ENCODE results near the gene ZNF74. TPM values are rescaled to one million over a fixed set of nuclear protein-coding genes. Genes with fewer than 3 reads are reported as not detected.
A peak's percentile ranks its signal among the peaks of the same experiment; 100 is the strongest.

Gene ZNF74
- total and polyA plus RNA-seq, 12 donors, result 1.4 to 6.7 (median 4.4) TPM

DNA sequence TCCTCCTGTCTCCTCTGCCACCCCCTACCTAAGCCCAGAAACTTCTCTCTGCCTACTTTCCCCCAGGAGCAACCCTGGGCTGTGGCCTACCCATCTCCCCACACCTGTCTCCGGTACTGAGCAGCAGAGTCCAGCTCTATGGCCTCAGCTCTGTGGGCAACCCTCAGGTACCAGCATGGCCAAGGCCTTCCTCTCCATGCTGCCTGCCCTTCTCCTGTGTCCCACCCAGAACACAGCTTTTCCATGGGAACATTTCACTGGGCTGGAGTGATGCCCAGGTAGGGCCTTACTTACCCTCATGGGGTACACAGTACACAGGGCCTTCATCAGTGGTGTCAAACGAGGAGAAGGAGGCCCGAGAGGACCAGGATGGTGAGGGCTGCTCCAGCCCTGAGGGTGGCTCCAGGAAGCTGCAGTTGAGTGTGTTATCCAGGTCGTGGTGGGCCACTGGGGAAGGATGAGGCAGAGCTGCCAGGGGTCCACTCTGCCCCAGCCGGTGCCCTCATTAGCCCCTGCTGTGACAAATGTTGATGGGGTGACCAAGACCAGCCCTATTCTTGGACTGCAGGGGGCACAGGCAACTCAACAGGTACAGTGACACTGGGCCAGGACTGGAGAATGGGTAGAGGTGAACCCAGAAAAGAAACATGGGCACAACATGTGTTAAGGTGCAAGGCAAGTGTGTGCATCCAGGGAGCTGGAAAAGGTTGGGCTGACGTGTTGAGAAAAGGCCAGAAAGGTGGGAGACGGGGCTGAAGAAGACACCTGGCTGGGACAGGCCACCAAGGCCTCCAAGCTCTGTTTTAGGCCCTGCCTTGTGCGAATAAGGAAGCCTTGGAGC lies 33.4 kb downstream of the ZNF74 start:
- intact Hi-C loops (cut with DNase I), result loop anchor here in 1 of 10 donors (10.0 kb wide), 1 partner anchor 137 kb away; no protein-coding TSS in a partner anchor
- 92 to 97% methylated on average over 8 of the region's 8 CpGs for WGBS, 2 donors
- H3K36me3 ChIP-seq, result peaks cover 0 to 53% (median 3%) of the 10 kb centered on the region in 9 donors
- H3K4me1 ChIP-seq, result peaks cover 18 to 53% (median 30%) of the 10 kb centered on the region in 9 donors
- ATAC-seq, result no peak
- no peak for TF ChIP-seq CTCF (IDR thresholded peaks at IDR 0.05)
- DNase-seq, result no peak
- no peak overlapping the region for H3K4me3 ChIP-seq
- peaks cover 0 to 83% (median 15%) of the 10 kb centered on the region in 7 donors for H3K27me3 ChIP-seq
- no peaks in the 10 kb centered on the region for H3K9me3 ChIP-seq
- H3K27ac ChIP-seq, result no peak overlapping the region

DNA sequence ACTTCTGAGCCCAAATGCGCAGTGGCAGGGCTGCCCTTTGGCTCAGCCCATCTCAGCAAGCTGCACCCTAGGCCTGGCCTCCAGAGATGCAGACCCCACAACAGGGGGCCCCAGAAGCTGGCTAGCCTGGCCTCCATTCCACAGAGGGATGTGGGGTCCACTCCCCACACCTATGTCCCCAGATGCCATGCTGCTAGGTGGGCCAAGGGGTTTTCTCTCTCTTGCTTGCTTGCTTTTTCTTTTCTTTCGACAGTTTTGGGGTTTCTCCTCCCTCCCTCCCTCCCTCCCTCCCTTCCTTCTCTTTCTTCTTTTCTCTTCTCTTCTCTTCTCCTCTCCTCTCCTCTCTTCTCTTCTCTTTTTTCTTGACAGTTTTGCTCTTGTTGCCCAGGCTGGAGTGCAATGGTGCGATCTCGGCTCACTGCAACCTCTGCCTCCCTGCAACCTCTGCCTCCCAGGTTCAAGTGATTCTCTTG lies 34.0 kb downstream of the ZNF74 start:
- peaks cover 0 to 53% (median 3%) of the 10 kb centered on the region in 9 donors for H3K36me3 ChIP-seq
- 93 to 97% methylated on average over 4 of the region's 4 CpGs for WGBS, 2 donors
- ATAC-seq (no peak), DNase-seq (no peak)
- H3K27ac ChIP-seq, result no peak overlapping the region
- H3K9me3 ChIP-seq, result no peaks in the 10 kb centered on the region
- H3K4me1 ChIP-seq, result peaks cover 17 to 53% (median 29%) of the 10 kb centered on the region in 9 donors
- peaks cover 0 to 89% (median 15%) of the 10 kb centered on the region in 7 donors for H3K27me3 ChIP-seq
- no peak overlapping the region for H3K4me3 ChIP-seq
- intact Hi-C loops (cut with DNase I), result loop anchor here in 1 of 10 donors (10.0 kb wide), 1 partner anchor 137 kb away; no protein-coding TSS in a partner anchor
- TF ChIP-seq CTCF (IDR thresholded peaks at IDR 0.05), result no peak

DNA sequence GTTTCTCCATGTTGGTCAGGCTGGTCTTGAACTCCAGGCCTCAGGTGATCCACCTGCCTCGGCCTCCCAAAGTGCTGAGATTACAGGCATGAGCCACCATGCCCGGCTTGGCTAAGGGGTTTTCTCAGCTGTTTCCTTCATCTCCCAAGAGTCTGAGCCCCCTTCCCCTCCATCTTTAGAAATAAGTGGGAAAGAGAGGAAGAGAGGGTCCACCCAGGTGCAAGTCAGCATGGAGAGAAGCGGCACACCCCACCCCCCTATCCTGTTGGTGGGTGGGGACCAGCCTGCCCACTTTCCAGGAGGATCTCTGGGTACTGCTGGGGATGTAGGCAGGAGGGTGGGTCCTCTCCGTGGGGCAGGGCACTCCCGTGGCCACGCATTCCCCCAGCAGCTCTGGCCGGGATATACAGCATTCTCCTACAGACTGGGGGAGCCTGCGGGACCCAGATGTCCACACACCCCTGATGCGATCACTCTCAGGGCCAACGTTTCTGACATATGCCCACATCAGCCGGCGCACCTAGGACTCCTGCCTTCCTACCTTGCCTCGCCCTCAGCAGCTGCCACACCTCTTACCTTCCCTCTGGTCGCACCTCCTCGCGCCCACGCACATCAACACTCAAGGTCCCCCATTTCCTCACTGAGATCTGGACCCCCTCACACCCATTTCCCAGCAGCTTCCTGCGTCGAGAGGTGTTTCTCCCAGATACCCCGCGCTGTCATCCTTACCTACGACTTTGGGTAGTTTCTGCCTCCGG lies 34.7 kb downstream of the ZNF74 start:
- intact Hi-C loops (cut with DNase I), result loop anchor here in 1 of 10 donors (10.0 kb wide), 1 partner anchor 136 kb away; no protein-coding TSS in a partner anchor
- Histone ChIP-seq H3K9me3 (no peaks in the 10 kb centered on the region), H3K4me3 (peak overlapping the region in 4 of 10 donors; percentile 19 to 61 (median 31)), H3K4me1 (peaks cover 10 to 48% (median 22%) of the 10 kb centered on the region in 9 donors), H3K36me3 (peaks cover 0 to 53% (median 3%) of the 10 kb centered on the region in 9 donors), H3K27me3 (peaks cover 0 to 94% (median 15%) of the 10 kb centered on the region in 7 donors), H3K27ac (no peak overlapping the region)
- no peak for TF ChIP-seq CTCF (IDR thresholded peaks at IDR 0.05)
- ATAC-seq (no peak), DNase-seq (no peak)
- WGBS, 2 donors, result 83 to 89% methylated on average over 23 of the region's 23 CpGs
